Caco-2 (cell line): ENCODE data around the gene SYT1. TPM values are rescaled to one million over a fixed set of nuclear protein-coding genes. Genes with fewer than 3 reads are reported as not detected.

Experiments used
- BruUV-seq: library from RNA; stranded (reverse); fragments of 400-500 nt; replicated peaks from 2 replicates; lab custom pipeline; 2021; lab: Mats Ljungman, UMichigan
- CTCF ChIA-PET: fragments of 300-600 bp; sonication (Branson Sonifier 250); formaldehyde crosslinking; loops from one replicate; lab custom pipeline; 2022; ENCODE audit warnings: antibody characterized with exemption; lab: Charles Lee
- POLR2A ChIA-PET: fragments of 300-600 bp; sonication (Branson Sonifier 250); formaldehyde crosslinking; loops from one replicate; lab custom pipeline; 2022; ENCODE audit warnings: antibody characterized with exemption; lab: Charles Lee
- DNase-seq, 2 experiments: peaks; one replicate each; pipeline versions ENCODE4 v3.0.0 to v3.0.0-alpha.2; 2020 to 2022
- H3K27me3 ChIP-seq: replicated peaks from 2 replicates; pipeline ENCODE4 v1.6.0; 2011; ENCODE audit warnings: low read length; ENCODE audit not compliant: control insufficient read depth, insufficient read depth
- H3K36me3 ChIP-seq: 2 replicates; pipeline ENCODE4 v1.5.1; 2011; ENCODE audit warnings: low read length; ENCODE audit not compliant: control insufficient read depth, insufficient read depth
- H3K4me1 ChIP-seq: fragments of 250-450 bp; sonication (Bioruptor Pico); 2 replicates; pipeline ENCODE4 v1.5.1; 2020; ENCODE audit warnings: mild to moderate bottlenecking
- H3K4me3 ChIP-seq: 2 replicates; pipeline ENCODE4 v1.5.1; 2011; ENCODE audit warnings: low read depth, mild to moderate bottlenecking, control low read depth, low read length
- H3K9me3 ChIP-seq: fragments of 250-450 bp; sonication (Bioruptor Pico); 2 replicates; pipeline ENCODE4 v1.5.1; 2020; ENCODE audit warnings: mild to moderate bottlenecking, moderate library complexity
- H3K27ac Mint-ChIP-seq: one replicate; pipeline ENCODE4 v1.8.0; 2022; ENCODE audit warnings: mixed read lengths; ENCODE audit not compliant: unreplicated experiment
- H3K27me3 Mint-ChIP-seq: one replicate; pipeline ENCODE4 v1.8.0; 2022; ENCODE audit warnings: mixed read lengths; ENCODE audit not compliant: insufficient read depth, unreplicated experiment
- H3K36me3 Mint-ChIP-seq: one replicate; pipeline ENCODE4 v1.8.0; 2022; ENCODE audit warnings: mild to moderate bottlenecking, mixed read lengths; ENCODE audit not compliant: insufficient read depth, unreplicated experiment
- H3K4me1 Mint-ChIP-seq: one replicate; pipeline ENCODE4 v1.8.0; 2022; ENCODE audit warnings: low read depth, mixed read lengths; ENCODE audit not compliant: unreplicated experiment
- H3K4me3 Mint-ChIP-seq: one replicate; pipeline ENCODE4 v1.8.0; 2022; ENCODE audit warnings: mild to moderate bottlenecking, moderate library complexity, mixed read lengths; ENCODE audit not compliant: unreplicated experiment
- H3K9me3 Mint-ChIP-seq: one replicate; pipeline ENCODE4 v1.8.0; 2022; ENCODE audit warnings: mixed read lengths; ENCODE audit not compliant: unreplicated experiment
- CTCF ChIP-seq, 2 experiments: fragments of 200-600 bp in 1 of 2; IDR thresholded peaks; 1 replicate in 1 of 2; 2 replicates in 1 of 2; pipeline versions ENCODE4 v1.5.1 to v1.8.0; 2011 to 2022; ENCODE audit warnings: antibody characterized with exemption in 1 of 2, control low read depth in 1 of 2, inconsistent platforms in 1 of 2, low read depth in 1 of 2, low read length in 1 of 2, mild to moderate bottlenecking in 1 of 2, moderate library complexity in 1 of 2; ENCODE audit not compliant: insufficient read depth in 1 of 2, severe bottlenecking in 1 of 2, unreplicated experiment in 1 of 2
- intact Hi-C: fragments of 100-400 bp; cut with micrococcal nuclease; formaldehyde crosslinking; loops from one replicate; pipeline ENCODE4 v1.10.0; 2022; ENCODE audit not compliant: unreplicated experiment
- total RNA-seq: library from RNA; stranded (reverse); gene quantifications from 2 replicates; pipeline ENCODE4 v1.2.3, GENCODE V29; 2022

Gene SYT1
- total RNA-seq, 1 experiment from 2014 or later, result 0.39 TPM

GRCh38 chr12:79056775-79057174, 192.2 kb downstream of the SYT1 start:
- Histone ChIP-seq H3K9me3 (no peaks in the 10 kb centered on the region), H3K4me3 (no peak overlapping the region), H3K4me1 (peaks cover 14% of the 10 kb centered on the region), H3K27me3 (no peaks in the 10 kb centered on the region), H3K36me3 (no peaks in the 10 kb centered on the region)
- Mint-ChIP-seq H3K27ac (no peak overlapping the region), H3K36me3 (no peaks in the 10 kb centered on the region), H3K4me3 (no peak overlapping the region), H3K4me1 (no peaks in the 10 kb centered on the region), H3K9me3 (no peaks in the 10 kb centered on the region), H3K27me3 (no peaks in the 10 kb centered on the region)
- ChIA-PET CTCF (no interaction called here), POLR2A (no interaction called here)
- intact Hi-C loops, result no loop called here
- no peak for TF ChIP-seq CTCF (IDR thresholded peaks at IDR 0.05; ENCODE audit: insufficient read depth in 1 of 2, low read depth in 1 of 2, low read length in 1 of 2, severe bottlenecking in 1 of 2, unreplicated experiment in 1 of 2)
- BruUV-seq, result no TSS peak
- DNase-seq, result no peak

GRCh38 chr12:79057540-79057939, 193.0 kb downstream of the SYT1 start:
- no peaks in the 10 kb centered on the region for H3K4me1 Mint-ChIP-seq
- no peaks in the 10 kb centered on the region for H3K36me3 Mint-ChIP-seq
- DNase-seq, result no peak
- Histone ChIP-seq H3K9me3 (no peaks in the 10 kb centered on the region), H3K27me3 (no peaks in the 10 kb centered on the region), H3K4me3 (no peak overlapping the region), H3K36me3 (no peaks in the 10 kb centered on the region), H3K4me1 (peaks cover 14% of the 10 kb centered on the region)
- H3K27me3 Mint-ChIP-seq, result no peaks in the 10 kb centered on the region
- CTCF ChIA-PET, result interaction anchor here (0.7 kb wide), 1 partner anchor 68 kb away, joined by 6 read pairs; no protein-coding TSS in a partner anchor
- TF ChIP-seq CTCF (IDR thresholded peaks at IDR 0.05; ENCODE audit: insufficient read depth in 1 of 2, low read depth in 1 of 2, low read length in 1 of 2, severe bottlenecking in 1 of 2, unreplicated experiment in 1 of 2), result no peak
- H3K4me3 Mint-ChIP-seq, result no peak overlapping the region
- no TSS peak for BruUV-seq
- H3K27ac Mint-ChIP-seq, result no peak overlapping the region
- H3K9me3 Mint-ChIP-seq, result no peaks in the 10 kb centered on the region
- intact Hi-C loops, result no loop called here
- POLR2A ChIA-PET, result no interaction called here

GRCh38 chr12:79058342-79058741, 193.8 kb downstream of the SYT1 start:
- CTCF ChIA-PET, result no interaction called here

More at GRCh38 chr12:79058342-79058741, 193.8 kb downstream of the SYT1 start:
- H3K27ac Mint-ChIP-seq, result no peak overlapping the region
- Histone ChIP-seq H3K36me3 (no peaks in the 10 kb centered on the region), H3K9me3 (no peaks in the 10 kb centered on the region), H3K4me1 (peaks cover 14% of the 10 kb centered on the region), H3K27me3 (no peaks in the 10 kb centered on the region), H3K4me3 (no peak overlapping the region)
- POLR2A ChIA-PET, result no interaction called here
- no peak for DNase-seq
- H3K9me3 Mint-ChIP-seq, result no peaks in the 10 kb centered on the region
- BruUV-seq, result no TSS peak
- no peak for TF ChIP-seq CTCF (IDR thresholded peaks at IDR 0.05; ENCODE audit: insufficient read depth in 1 of 2, low read depth in 1 of 2, low read length in 1 of 2, severe bottlenecking in 1 of 2, unreplicated experiment in 1 of 2)
- H3K4me1 Mint-ChIP-seq, result no peaks in the 10 kb centered on the region
- no peaks in the 10 kb centered on the region for H3K27me3 Mint-ChIP-seq
- no peaks in the 10 kb centered on the region for H3K36me3 Mint-ChIP-seq
- H3K4me3 Mint-ChIP-seq, result no peak overlapping the region
- intact Hi-C loops, result no loop called here
